T-helper 2 cell (primary cell): ENCODE measurements around the gene MYO15B.
"Not testable (repeated sequence)": the region's sequence is repeated elsewhere in the genome, so short reads cannot be mapped to it uniquely, and the experiment has no call there.

Experiments
- DNase-seq, 5 experiments: peaks; one replicate each; pipeline versions ENCODE4 v3.0.0 to v3.0.0-alpha.2; 2012 to 2022

The MYO15B gene

DNA sequence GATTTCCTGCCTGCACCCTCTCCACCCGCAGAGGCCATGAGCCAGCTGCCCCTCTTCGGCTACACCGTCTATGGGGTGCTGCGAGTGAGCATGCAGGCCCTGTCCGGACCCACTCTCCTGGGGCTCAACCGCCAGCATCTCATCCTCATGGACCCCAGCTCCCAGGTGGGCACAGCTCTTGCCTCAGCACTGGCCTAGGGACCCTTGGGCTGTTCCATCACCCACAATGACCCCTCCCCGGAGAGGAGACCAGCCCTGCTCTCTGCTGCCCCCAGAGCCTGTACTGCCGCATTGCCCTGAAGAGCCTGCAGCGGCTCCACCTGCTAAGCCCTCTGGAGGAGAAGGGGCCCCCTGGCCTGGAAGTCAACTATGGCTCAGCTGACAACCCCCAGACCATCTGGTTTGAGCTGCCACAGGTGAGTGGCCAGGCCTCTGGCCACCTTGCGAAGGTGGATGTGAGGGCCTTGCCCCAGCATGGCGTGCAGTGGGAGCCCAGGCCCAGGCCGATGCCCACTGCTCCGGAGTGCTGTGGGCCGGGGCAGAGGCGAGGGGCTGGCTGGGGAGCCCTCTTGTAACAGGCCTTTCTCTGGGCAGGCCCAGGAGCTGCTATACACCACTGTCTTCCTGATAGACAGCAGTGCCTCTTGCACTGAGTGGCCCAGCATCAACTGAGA, 38.4 kb downstream of the MYO15B start:
- DNase-seq: no peak

DNA sequence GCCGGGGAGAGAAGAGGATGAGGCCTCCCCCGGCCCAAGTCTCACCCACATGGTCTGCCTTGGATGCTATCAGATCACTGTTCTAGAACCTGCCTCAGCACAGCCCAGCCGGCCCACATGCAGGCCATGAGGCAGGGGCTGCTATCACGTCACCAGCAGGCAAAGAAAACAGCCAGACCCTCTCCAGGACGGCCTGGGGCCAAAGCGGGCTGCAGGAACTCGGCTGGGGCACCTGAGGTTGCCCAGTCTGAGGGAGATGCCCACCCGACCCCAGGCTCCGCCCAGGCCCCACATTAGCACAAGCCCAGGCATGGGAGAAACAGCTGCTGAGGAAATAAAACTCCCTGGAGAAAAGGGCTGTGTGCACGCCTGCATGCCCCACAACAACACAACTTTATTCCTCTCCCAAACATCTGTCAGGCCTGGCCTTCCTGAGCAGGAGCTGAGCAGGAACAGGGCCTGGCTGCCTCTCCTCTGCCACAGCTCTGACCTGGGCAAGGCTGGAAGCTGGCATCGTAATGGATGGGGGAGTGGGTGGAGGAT, 39.0 kb downstream of the MYO15B start:
- no peak for DNase-seq

DNA sequence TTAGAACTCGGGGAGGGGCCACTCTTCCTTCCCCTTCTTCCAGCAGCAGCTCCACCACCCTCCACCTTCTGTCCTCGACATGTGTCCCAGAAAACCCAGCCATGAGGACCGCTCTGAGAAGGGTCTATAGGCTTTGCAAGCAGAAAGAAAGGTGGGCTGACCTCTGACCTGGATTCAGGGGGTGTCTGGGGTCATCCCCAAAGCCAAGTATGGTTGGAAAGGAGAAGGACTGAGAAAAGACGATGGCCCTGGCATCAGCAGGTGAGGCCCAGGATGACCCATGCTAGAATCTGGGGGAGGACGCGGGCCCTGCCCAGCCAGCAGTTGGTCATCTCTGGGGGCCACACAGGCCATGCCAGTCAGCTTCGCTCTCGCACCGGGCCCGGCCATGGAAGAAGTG, 39.5 kb downstream of the MYO15B start:
- DNase-seq: no peak

DNA sequence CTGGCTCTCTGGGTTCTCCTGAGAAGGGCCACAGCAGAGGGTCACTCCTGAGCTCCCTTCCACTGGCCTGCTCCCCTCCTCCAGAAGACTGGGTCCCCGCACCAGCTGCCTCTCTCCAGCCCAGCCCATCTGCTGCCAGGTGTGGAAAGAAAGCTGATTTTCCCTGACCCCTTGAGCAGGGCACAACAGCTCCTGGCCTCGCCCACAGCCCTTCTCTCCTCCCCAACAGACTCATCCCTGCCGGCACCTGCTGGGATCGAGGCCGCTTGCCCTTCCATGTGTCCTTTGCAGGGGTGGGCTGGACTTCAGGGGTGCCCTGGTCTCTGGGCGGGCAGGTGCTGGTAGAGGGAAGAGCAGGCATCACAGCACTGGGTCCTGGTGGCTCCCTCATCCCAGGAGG, 40.8 kb downstream of the MYO15B start:
- DNase-seq: no peak

DNA sequence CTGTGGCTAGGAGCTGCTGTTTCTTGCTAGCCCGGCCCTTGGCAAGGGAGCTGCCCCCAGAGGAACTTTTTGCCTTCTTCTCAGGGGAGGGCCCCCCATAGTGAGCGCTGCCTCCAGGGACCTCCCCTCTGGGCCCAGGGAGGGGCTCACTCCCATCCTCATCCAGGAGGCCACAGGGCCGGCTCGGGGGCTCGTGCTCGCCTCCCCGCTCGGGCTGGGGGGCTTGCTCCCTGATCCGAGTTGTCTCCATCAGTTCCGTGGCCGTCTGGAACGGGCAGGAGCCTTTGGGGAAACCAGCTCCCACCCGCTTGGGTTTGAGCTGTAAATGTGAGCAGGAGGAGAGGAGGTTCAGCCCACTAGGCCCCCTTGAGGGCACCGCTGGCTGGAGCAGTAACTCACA, 41.6 kb downstream of the MYO15B start:
- DNase-seq: no peak

DNA sequence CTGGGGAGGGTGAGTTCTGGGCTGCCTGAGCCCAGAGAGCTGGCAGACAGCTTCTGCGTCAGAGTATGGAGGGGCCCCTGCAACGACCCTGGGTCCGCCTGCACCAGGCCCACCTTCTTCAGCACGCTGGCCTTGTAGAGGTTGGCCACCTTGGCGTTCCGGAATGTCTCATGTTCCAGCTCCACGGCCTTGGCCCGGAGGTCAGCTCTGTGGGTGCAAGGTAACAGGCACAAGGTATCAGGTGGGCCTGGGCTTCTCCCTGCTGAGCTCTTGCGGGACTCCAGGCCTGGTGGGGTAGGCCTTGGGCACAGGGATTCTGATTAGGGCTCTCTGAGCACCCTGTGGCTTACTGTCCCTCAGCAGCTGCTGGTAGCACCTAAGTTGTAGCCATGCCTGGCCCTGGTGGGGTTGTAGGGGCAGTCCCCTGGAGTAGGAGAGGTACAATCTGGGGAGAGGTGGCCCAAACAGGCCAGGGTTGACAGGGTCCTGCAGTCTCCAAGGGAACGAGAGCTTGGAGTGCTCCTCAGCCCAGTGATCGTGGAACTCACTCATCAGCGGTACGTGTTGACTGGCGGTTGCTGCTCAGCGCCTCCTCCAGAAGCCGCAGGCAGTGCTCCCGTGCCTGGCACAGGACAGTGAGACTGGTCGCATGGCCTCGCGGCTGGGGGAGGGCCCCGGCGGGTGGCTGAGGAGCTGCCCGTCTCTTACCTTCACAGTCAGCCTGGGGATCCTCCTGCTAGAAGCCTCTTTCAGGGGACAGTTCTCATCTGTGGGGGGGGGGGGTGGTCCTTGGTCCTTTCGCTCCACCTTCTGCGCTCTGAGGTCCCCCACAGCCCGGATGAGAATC, 42.7 kb downstream of the MYO15B start:
- no peak for DNase-seq

DNA sequence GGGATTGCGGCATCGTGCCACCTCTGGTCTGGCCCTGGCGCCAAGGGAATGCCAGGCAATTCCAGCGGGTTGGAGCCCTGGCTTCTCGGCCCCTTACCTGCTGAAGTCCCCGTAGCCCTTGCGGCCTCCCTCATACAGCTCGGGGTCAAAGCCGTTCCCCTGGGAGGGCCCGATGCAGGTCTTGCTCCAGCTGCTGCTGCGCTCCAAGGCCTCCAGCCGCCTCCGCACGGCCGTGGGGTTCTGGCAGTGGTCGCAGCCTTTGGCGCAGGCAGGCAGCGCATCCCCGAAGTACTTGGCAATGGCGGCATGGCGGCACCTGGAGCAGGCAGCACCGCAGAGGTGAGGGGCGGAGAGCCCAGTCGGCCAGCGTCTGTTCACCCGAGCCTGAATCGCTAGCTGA, 43.8 kb downstream of the MYO15B start:
- DNase-seq: no peak

DNA sequence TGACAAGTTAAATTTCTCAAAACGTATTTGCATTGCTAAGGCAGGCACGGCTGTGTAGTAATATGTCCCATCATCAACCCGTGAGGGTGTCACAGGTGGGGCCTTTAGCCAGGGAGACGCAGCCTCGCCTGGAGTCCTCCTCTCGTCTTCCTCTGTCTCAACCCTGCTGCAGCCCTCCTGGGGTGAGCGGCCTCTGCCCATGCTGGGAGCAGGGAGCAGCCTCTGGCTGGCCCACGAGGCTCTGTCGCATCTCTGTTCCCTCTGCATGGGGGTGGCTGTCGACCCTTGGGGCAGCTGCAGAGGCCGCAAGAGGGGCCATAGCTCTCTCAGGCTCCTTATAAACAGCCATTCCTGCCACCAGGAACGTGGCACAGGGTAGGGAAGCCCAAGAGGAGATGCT, 44.8 kb downstream of the MYO15B start:
- no peak for DNase-seq

DNA sequence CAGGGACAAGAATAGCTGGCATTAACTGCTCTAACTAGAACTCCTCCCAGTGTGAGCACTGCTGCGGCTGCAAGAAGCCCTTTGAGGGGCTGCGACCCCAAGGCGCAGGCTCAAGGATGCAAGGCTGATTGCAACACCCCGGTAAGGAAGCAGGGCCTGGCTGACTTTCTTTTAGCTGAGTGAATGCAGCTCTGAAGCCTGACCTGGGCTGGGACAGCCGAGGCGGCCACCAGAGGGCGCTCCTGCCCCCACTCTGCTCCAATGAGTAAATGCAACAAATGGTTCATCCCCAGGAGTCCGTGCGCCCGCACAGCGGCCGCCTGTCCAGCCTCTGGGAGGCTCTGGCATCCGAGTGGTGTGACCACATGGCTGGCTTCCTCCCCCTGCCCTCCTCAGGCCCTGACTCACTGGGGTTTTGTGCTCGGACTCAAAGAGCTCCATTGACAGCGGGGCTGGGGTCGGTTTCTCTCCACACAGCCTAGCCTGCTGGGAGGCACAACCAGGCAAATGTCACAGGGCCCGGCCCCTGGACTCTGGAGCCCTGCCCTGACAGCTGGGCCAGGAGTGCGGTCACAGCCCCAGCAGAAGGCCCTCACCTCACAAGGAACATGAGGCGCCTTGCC, 45.4 kb downstream of the MYO15B start, which contains the start of gene SMIM5:
SMIM5 (plus strand) TSS at position 572 of the 623 bp plus-strand sequence. CDS start 6,768 bp downstream, outside the sequence.
- peak; percentile 52 to 75 (median 72) for DNase-seq

DNA sequence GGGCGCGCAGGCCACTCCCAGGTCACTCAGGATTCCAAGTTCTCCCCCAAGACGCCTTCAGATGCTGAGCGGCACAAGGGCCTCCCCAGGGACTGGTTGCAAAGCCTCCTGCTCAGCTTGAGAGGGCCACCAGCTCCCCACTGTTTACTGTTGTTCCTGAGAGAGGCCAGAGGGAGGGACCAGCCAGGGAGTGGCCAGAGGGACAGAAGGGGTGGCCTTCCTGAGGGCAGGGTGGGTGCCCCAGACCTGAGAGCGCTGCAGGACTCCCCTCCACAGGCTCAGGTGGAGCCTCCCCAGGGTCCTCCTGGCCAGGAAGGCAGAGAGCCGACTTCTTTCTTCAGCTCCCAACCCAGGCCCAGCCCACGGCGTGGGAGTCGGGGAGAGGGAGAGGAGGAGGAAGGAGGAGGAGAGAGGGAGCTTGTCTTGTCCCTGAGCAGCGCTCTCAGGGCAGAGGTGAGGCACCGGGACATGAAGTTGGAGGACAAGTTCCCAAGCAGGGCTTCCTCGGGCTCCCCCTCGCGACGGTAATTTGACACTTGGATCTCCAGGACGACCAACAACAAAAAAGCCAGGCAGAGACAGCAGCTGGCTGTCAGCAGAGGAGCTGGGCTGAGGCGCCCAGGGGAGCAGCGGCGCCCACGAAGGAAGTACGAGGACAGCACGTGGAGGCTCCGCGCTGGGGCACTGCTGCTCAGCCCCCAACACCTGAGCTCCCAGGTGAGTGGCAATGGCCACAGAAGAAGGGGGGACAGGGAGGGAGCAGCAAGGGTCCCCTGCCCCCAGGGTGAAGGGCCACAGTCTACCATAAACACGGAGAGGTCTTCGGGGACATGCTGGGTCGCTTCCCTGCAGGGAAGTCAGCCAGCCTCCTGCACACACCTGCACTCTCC, 46.1 kb downstream of the MYO15B start:
- DNase-seq: peak in 3 of 5 experiments; percentile 23 to 55 (median 23)

DNA sequence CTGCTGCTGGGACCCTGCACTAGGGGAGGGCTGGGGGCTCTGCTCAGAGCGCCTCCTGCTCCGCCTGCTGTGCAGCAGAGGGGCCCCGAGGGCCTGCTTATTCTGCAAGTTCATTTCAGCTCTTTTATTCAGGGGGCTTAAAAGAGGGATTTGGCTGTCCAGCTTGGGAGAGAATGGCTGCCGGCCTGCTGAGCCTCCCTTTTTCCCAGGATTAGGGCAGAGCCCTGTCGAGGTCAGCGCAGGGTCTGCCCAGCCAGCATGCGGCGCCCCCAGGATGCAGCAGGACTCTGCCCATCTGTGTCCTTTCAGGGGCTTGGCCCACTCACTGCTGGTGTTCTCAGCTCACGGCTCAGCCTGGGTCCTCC, 46.8 kb downstream of the MYO15B start:
- DNase-seq: no peak

DNA sequence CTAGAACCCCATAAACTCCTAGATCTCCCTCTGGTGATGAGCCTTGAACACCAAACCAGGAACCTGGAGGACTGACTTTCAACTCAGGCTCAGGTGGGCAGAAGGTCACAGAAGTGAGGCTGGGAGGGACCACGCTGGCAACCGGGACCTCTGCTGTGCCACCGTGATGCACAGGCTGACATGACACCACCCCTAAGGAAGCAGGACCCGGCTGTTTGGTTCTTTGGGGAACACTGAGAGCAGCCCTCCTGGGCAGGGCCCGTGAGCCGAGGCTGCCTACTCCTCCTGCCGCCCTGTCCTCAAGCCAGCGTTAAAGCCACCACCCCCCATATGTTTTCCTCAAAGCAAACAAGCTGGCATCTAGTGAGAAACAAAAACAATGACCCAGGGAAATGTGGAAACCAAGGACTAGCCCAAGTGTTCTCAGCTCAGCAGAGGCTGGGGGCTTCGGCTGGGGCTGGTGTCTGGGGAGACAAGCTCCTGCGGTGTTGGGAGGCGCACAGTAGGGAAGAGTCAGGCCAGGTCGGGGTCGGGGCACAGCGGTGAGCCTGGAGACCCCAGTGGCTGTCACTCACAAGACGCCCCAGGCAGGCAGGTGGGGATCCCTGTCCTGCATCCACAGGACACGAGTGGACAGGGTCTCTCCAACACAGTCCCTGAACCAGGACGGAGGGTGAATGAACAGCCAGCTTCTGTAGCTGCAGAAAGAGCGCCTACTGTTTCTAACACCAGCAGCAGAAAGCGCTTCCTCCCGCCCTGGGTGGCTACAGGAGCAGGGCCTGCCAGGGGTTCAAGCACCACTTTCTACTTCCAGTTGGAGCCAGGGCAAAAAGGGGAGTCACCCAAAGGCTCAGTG, 47.4 kb downstream of the MYO15B start:
- no peak for DNase-seq

DNA sequence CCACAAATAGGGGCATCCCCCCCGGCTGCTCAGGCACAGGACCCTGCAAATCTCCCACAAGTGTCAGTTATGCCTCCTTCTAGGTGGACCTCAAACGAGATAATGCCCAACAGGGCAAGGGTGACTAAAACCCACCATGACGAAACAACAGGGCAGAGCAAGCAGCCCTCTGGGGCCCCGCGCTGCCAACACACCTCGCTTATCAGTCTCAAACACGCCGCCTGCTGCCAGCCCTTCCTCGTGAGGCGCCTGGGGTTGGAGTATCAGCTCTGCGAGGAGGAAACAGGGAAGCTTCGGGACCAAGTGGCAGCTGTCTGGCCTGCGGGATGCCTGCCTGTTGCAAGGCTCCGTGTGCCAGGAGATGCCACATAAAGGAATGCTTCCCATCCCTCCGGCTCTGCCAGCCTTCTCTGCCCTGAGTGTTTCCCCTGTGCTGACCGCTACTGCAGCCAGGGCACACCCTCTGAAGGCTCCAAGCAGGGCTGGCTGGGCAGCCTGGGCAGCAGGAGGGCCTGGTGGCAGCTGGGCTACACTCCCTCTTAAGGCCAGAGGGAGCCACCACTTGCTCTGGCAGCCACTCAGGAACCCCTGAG, 48.1 kb downstream of the MYO15B start:
- DNase-seq: no peak

DNA sequence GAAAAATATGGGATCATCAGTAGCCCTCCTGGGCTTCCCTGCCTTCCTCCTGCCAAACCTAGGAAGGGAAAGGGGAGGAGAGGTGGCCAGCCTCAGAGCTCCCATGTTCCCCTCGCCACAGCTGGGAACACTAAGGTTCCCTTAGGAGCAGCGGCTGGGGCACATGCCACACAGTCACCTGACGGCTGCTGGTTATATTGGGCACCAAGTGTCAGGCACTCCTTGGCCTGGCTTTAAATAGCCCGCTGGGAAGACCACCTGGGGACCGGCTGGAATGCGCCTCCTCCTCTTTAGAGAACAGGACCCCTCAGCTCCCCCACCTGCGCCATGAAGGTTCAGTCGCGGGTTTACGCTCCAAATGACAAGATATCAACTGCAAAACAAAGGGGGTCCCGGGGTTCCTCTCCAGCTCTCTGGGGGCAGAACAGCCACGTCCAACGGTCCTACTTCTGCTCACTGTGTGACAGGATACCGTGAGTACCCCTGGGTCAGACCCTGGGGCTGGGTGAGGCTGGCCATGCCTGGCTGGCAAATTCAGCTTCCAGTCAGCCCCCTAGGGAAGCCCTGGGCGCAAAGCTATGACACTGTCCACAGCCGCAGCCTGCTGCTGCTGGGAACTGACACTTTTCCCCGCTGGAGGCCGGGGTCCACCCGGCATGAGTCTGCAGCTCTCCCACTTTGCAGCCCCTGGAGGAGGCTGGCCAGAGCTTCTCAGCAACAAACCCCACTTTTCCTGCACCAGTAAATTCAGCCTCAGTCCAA, 49.0 kb downstream of the MYO15B start:
- DNase-seq: no peak

DNA sequence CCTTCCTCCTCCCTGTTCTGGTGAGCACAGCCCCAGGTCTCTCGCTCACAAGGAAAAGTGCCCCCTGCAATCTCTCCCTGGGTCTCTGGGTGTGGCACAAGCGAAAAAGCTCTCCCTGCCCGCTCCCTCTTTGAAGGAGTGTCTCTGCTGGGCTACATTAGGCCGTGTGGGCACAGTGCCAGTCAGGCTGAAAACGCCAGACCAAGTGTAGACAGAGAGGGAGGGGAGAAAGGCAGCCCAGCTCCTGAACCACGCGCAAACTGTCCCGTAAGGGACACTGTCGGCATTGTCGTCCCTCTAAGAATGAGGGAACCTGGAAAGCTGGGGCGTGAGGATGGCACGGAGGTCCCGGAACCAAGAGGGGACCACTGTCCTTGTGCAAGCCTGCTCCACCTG, 49.5 kb downstream of the MYO15B start:
- no peak for DNase-seq

DNA sequence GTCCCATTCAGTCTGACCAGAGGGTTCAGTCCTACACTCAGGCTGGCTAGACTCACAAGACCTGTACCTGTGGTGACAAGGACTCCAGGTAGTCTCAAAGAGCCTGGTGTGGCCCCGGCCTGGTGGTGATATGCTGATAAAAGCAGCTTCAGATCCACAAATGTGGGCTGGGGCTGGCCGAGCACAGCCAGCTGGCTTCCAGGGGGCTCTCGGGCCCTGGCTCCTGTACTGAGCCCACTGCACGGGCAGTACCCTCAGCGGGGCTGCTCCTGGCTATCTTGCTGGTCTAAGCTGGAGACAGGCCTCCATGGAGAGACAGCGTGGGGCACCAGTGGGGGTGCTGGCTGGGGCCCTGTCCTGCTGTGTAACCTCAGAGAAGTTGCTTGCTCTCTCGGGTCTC, 50.0 kb downstream of the MYO15B start:
- no peak for DNase-seq

DNA sequence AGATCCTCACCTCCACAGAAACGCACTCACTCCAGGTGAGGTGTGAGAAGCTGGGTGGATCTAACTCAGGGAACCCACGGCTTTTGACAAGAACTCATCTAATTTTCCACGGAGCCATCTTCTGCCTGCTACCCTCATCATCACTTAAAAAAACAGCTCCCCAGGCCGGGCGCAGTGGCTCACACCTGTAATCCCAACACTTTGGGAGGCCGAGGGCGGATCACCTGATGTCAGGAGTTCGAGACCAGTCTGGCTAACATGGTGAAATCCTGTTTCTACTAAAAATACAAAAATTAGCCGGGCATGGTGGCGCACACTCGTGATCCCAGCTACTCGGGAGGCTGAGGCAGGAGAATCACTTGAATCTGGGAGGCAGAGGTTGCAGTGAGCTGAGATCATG, 50.4 kb downstream of the MYO15B start:
- DNase-seq: not testable (repeated sequence)

DNA sequence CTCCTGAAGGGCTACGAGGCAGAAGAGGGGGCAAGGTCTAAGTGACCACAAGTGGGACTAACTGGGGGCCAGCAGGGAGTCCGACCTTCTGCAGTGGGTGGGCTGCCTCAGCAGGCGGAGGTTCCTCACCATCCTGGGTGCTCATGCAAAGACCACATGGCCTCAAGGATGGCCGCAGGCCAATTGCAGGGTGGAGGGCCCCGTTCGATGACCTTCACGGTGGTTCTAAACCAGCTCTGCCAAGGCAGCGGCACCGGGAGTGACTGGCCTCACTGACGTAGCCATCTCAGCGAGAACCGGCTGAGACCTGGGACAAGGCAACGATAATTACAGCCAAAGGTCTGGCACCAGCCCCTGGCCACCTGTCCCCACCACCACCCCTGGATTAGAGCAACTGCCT, 51.3 kb downstream of the MYO15B start:
- DNase-seq: no peak

DNA sequence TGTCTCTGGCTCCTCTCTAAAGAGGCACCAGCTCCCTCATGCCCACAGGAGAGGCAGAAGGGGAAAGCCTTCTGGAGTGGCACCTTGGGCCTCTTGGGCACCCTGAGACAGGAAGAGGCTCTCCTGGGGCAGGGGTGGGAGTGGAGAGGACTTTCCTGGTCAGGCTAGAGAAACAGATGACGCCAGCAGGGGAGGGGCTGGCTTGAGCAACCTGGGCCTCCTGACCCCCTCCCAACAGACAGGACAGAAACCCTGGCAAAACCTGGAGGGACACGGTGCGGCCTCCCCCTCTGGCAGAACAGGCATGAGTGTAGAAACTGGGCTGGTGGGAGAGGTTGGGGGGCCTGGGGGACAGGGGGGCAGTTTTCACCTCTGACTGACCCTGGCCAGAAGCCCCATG, 51.7 kb downstream of the MYO15B start:
- no peak for DNase-seq
